ENCODE data around the gene ATF6B.

The ATF6B gene

DNA sequence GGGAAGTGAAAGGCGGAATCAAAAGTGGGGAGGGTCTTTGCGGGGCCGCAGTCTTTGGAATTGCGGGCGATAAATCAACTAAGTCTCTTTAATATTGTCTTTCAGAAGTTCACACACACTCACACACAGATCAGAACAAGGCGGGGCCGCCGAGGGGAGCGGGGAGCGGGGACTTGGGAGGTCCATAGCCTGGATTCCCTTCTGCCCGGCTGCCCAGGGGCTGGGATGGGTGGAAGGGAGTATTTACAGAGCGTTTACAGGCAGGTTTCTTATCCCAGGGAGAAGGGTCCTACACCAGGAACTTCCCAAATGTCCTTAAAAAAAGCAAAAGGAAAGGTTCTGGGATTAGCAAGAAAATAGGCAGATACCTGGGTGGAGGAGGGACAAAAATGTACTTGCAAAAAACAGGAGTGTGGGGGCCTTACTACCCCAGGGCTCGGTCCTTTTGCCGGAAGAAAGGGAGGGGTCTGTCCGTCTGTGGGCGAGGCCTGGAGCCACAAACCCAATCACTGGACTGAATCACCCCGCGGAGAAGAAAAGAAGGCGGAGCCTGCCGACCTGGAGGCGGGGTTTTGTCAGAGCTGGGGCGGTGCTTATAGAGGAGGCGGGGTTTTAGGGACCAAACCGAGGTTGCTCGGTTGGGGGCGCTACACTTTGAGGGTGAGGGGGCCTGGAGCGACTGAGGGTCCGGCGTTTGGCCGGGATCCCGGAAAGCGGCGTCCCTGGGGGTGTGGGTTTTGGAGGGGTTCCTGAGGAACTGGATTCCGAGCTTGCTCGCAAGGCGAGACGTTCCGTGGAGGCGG, 20.4 kb upstream of the ATF6B start:
- H3K9me3 ChIP-seq (ENCODE audit: control insufficient read depth, low read length) = no peaks in the 10 kb centered on the region
- H2BK5ac ChIP-seq (ENCODE audit: low read depth, low read length, poor library complexity, severe bottlenecking) = no peak overlapping the region
- no peak overlapping the region for H4K8ac ChIP-seq (ENCODE audit: low read length)
- no peak overlapping the region for H2BK120ac ChIP-seq (ENCODE audit: low read depth, low read length)
- peaks cover 39 to 46% of the 10 kb centered on the region in 2 experiments for H3K27me3 ChIP-seq (ENCODE audit: control insufficient read depth in 1 of 2, insufficient read depth in 1 of 2, low read length in 2 of 2)
- H3K18ac ChIP-seq (ENCODE audit: low read depth in 1 of 2, low read length in 2 of 2) = no peak overlapping the region
- peaks cover 17% of the 10 kb centered on the region for H3K4me1 ChIP-seq (ENCODE audit: control insufficient read depth, insufficient read depth, low read depth, low read length)
- H2BK12ac ChIP-seq (ENCODE audit: low read length in 2 of 2) = no peak overlapping the region
- H3K23ac ChIP-seq (ENCODE audit: low read length in 2 of 2) = no peak overlapping the region
- no peak overlapping the region for H3K4me2 ChIP-seq (ENCODE audit: low read length, poor library complexity, severe bottlenecking)
- H3K36me3 ChIP-seq (ENCODE audit: control insufficient read depth in 1 of 2, insufficient read depth in 2 of 2, low read depth in 1 of 2, low read length in 2 of 2) = no peaks in the 10 kb centered on the region
- H3K27ac ChIP-seq (ENCODE audit: low read length, poor library complexity, severe bottlenecking) = no peak overlapping the region
- H2AFZ ChIP-seq (ENCODE audit: low read depth, low read length) = no peak overlapping the region
- no peak overlapping the region for H4K91ac ChIP-seq (ENCODE audit: low read length)
- no peak overlapping the region for H2BK15ac ChIP-seq (ENCODE audit: low read depth, poor library complexity, severe bottlenecking)
- H3K4ac ChIP-seq (ENCODE audit: low read depth in 1 of 2, low read length in 2 of 2) = no peak overlapping the region
- peaks cover 3% of the 10 kb centered on the region for H3K79me1 ChIP-seq (replicated peaks; ENCODE audit: low read length, poor library complexity, severe bottlenecking)
- H2AK5ac ChIP-seq (ENCODE audit: low read length, severe bottlenecking) = no peak overlapping the region
- DNase-seq = peak; percentile 44
- H3K14ac ChIP-seq (ENCODE audit: low read length in 2 of 2) = no peak overlapping the region
- H3K9ac ChIP-seq (ENCODE audit: low read length) = no peak overlapping the region
- H3K4me3 ChIP-seq (ENCODE audit: insufficient read depth in 1 of 2, low read depth in 1 of 2, low read length in 2 of 2) = peak overlapping the region in 1 of 2 experiments; percentile 44
- 40% methylated on average over 34 of the region's 39 CpGs for WGBS

DNA sequence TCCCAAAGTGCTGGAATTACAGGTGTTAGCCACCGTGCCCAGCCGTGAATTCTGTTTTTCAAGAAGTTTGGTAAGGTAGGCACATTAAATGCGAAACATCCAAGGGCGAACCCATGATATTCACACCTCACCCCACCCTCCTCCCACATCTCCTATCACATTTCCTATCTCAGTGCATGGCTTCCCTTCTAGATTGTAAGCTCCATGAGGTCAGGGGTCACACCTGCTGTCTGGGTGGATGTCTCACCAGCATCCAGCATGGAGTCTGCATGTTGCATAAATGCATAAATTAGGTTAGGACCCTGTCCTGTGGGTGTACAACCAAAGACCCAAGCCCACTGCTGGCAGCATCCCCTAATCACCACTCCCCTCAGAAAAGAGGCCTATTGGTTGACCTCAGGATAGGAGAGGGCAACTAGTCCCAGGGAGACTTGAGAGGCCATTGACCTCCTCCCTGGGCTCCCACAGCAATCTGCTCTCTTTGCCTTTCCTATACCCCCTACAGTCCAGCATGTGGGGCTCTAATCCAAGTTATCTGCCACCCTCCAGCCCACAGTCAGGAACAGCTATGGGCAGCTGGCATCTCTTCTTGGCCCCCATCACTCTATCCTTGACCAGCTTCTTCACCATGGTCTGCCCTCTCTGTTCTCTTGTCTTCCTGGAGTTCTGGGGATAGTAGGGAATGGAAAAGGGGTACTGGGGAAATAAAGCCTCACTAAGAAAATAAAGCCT, 19.5 kb upstream of the ATF6B start:
- DNase-seq = no peak
- Histone ChIP-seq H3K36me3 (ENCODE audit: control insufficient read depth in 1 of 2, insufficient read depth in 2 of 2, low read depth in 1 of 2, low read length in 2 of 2) (no peaks in the 10 kb centered on the region), H2BK15ac (ENCODE audit: low read depth, poor library complexity, severe bottlenecking) (no peak overlapping the region), H3K9ac (ENCODE audit: low read length) (no peak overlapping the region), H3K4me3 (ENCODE audit: insufficient read depth in 1 of 2, low read depth in 1 of 2, low read length in 2 of 2) (no peak overlapping the region), H3K27me3 (ENCODE audit: control insufficient read depth in 1 of 2, insufficient read depth in 1 of 2, low read length in 2 of 2) (peaks cover 39 to 46% of the 10 kb centered on the region in 2 experiments), H2BK12ac (ENCODE audit: low read length in 2 of 2) (no peak overlapping the region), H4K91ac (ENCODE audit: low read length) (no peak overlapping the region), H2BK5ac (ENCODE audit: low read depth, low read length, poor library complexity, severe bottlenecking) (no peak overlapping the region), H2AK5ac (ENCODE audit: low read length, severe bottlenecking) (no peak overlapping the region), H3K23ac (ENCODE audit: low read length in 2 of 2) (no peak overlapping the region), H3K4me2 (ENCODE audit: low read length, poor library complexity, severe bottlenecking) (no peak overlapping the region), H3K4ac (ENCODE audit: low read depth in 1 of 2, low read length in 2 of 2) (no peak overlapping the region), H3K18ac (ENCODE audit: low read depth in 1 of 2, low read length in 2 of 2) (no peak overlapping the region), H3K4me1 (ENCODE audit: control insufficient read depth, insufficient read depth, low read depth, low read length) (peaks cover 14% of the 10 kb centered on the region), H3K79me1 (replicated peaks; ENCODE audit: low read length, poor library complexity, severe bottlenecking) (peaks cover 3% of the 10 kb centered on the region), H2AFZ (ENCODE audit: low read depth, low read length) (no peak overlapping the region), H3K14ac (ENCODE audit: low read length in 2 of 2) (no peak overlapping the region), H2BK120ac (ENCODE audit: low read depth, low read length) (no peak overlapping the region), H3K27ac (ENCODE audit: low read length, poor library complexity, severe bottlenecking) (no peak overlapping the region), H3K9me3 (ENCODE audit: control insufficient read depth, low read length) (no peaks in the 10 kb centered on the region), H4K8ac (ENCODE audit: low read length) (no peak overlapping the region)
- 90% methylated on average over 4 of the region's 4 CpGs for WGBS

DNA sequence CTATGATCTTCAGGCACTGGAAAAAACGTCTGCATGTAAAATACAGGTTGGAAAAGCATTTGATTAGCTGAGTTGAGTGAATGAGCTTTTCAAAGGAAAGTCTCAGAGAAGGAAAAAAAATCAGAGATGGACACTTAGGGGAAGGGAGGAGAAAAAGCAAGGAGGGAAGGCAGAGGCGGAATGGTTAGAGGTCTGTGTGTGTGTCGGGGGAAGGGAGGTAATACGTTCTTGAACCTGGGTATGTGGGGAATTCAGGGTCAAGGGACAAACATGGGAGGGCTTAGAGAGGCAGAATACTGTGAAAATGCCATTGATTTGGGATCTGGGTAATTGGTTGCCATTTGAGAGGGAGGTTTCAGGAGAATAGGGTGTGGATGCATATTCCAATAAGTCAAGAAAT, 18.6 kb upstream of the ATF6B start:
- no peak overlapping the region for H2AK5ac ChIP-seq (ENCODE audit: low read length, severe bottlenecking)
- peaks cover 39 to 46% of the 10 kb centered on the region in 2 experiments for H3K27me3 ChIP-seq (ENCODE audit: control insufficient read depth in 1 of 2, insufficient read depth in 1 of 2, low read length in 2 of 2)
- peaks cover 3% of the 10 kb centered on the region for H3K79me1 ChIP-seq (replicated peaks; ENCODE audit: low read length, poor library complexity, severe bottlenecking)
- no peak for DNase-seq
- H2BK120ac ChIP-seq (ENCODE audit: low read depth, low read length) = no peak overlapping the region
- no peak overlapping the region for H3K27ac ChIP-seq (ENCODE audit: low read length, poor library complexity, severe bottlenecking)
- H3K9me3 ChIP-seq (ENCODE audit: control insufficient read depth, low read length) = no peaks in the 10 kb centered on the region
- H3K4ac ChIP-seq (ENCODE audit: low read depth in 1 of 2, low read length in 2 of 2) = no peak overlapping the region
- H2BK15ac ChIP-seq (ENCODE audit: low read depth, poor library complexity, severe bottlenecking) = no peak overlapping the region
- H2BK5ac ChIP-seq (ENCODE audit: low read depth, low read length, poor library complexity, severe bottlenecking) = no peak overlapping the region
- no peak overlapping the region for H3K4me3 ChIP-seq (ENCODE audit: insufficient read depth in 1 of 2, low read depth in 1 of 2, low read length in 2 of 2)
- no peak overlapping the region for H3K4me2 ChIP-seq (ENCODE audit: low read length, poor library complexity, severe bottlenecking)
- no peak overlapping the region for H4K91ac ChIP-seq (ENCODE audit: low read length)
- H2BK12ac ChIP-seq (ENCODE audit: low read length in 2 of 2) = no peak overlapping the region
- WGBS = 48% methylated on average over 4 of the region's 4 CpGs
- H3K23ac ChIP-seq (ENCODE audit: low read length in 2 of 2) = no peak overlapping the region
- H3K4me1 ChIP-seq (ENCODE audit: control insufficient read depth, insufficient read depth, low read depth, low read length) = peaks cover 7% of the 10 kb centered on the region
- no peak overlapping the region for H4K8ac ChIP-seq (ENCODE audit: low read length)
- H3K36me3 ChIP-seq (ENCODE audit: control insufficient read depth in 1 of 2, insufficient read depth in 2 of 2, low read depth in 1 of 2, low read length in 2 of 2) = no peaks in the 10 kb centered on the region
- H2AFZ ChIP-seq (ENCODE audit: low read depth, low read length) = no peak overlapping the region
- no peak overlapping the region for H3K18ac ChIP-seq (ENCODE audit: low read depth in 1 of 2, low read length in 2 of 2)
- H3K9ac ChIP-seq (ENCODE audit: low read length) = no peak overlapping the region
- H3K14ac ChIP-seq (ENCODE audit: low read length in 2 of 2) = no peak overlapping the region

DNA sequence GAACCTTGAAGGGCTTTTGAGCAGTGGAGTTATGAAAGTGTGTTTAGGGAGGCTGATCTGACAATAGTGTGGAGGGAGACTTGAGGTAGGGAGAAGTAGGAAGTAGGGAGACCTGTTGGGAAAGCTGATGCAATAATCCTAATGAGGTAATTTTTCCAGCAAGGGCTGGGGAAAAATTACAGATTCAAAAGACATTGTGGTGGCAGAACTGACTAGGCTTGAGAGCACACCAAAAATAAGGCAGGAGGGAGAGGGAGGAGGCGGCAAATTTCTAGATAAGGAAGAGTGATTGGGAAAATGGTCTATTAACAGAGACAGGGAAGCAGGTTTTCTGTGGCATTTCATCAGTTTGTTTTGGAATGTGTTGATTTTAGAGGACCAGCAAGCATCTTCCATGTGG, 18.2 kb upstream of the ATF6B start:
- H3K36me3 ChIP-seq (ENCODE audit: control insufficient read depth in 1 of 2, insufficient read depth in 2 of 2, low read depth in 1 of 2, low read length in 2 of 2) = no peaks in the 10 kb centered on the region
- no peak overlapping the region for H4K91ac ChIP-seq (ENCODE audit: low read length)
- no peak overlapping the region for H3K4ac ChIP-seq (ENCODE audit: low read depth in 1 of 2, low read length in 2 of 2)
- no peak overlapping the region for H2AK5ac ChIP-seq (ENCODE audit: low read length, severe bottlenecking)
- no peak overlapping the region for H3K27ac ChIP-seq (ENCODE audit: low read length, poor library complexity, severe bottlenecking)
- H3K27me3 ChIP-seq (ENCODE audit: control insufficient read depth in 1 of 2, insufficient read depth in 1 of 2, low read length in 2 of 2) = peaks cover 39 to 43% of the 10 kb centered on the region in 2 experiments
- peaks cover 4% of the 10 kb centered on the region for H3K4me1 ChIP-seq (ENCODE audit: control insufficient read depth, insufficient read depth, low read depth, low read length)
- H3K79me1 ChIP-seq (replicated peaks; ENCODE audit: low read length, poor library complexity, severe bottlenecking) = peaks cover under 1% of the 10 kb centered on the region
- H3K18ac ChIP-seq (ENCODE audit: low read depth in 1 of 2, low read length in 2 of 2) = no peak overlapping the region
- no peaks in the 10 kb centered on the region for H3K9me3 ChIP-seq (ENCODE audit: control insufficient read depth, low read length)
- H2AFZ ChIP-seq (ENCODE audit: low read depth, low read length) = no peak overlapping the region
- no peak overlapping the region for H2BK120ac ChIP-seq (ENCODE audit: low read depth, low read length)
- no peak overlapping the region for H2BK12ac ChIP-seq (ENCODE audit: low read length in 2 of 2)
- WGBS = 96% methylated on average over 1 of the region's 1 CpG
- no peak overlapping the region for H3K4me2 ChIP-seq (ENCODE audit: low read length, poor library complexity, severe bottlenecking)
- H4K8ac ChIP-seq (ENCODE audit: low read length) = no peak overlapping the region
- no peak overlapping the region for H3K23ac ChIP-seq (ENCODE audit: low read length in 2 of 2)
- H3K4me3 ChIP-seq (ENCODE audit: insufficient read depth in 1 of 2, low read depth in 1 of 2, low read length in 2 of 2) = no peak overlapping the region
- H2BK5ac ChIP-seq (ENCODE audit: low read depth, low read length, poor library complexity, severe bottlenecking) = no peak overlapping the region
- no peak overlapping the region for H3K9ac ChIP-seq (ENCODE audit: low read length)
- no peak overlapping the region for H3K14ac ChIP-seq (ENCODE audit: low read length in 2 of 2)
- no peak for DNase-seq
- H2BK15ac ChIP-seq (ENCODE audit: low read depth, poor library complexity, severe bottlenecking) = no peak overlapping the region
